Measurements from ENCODE around the gene MGAT3.

Gene MGAT3

DNA sequence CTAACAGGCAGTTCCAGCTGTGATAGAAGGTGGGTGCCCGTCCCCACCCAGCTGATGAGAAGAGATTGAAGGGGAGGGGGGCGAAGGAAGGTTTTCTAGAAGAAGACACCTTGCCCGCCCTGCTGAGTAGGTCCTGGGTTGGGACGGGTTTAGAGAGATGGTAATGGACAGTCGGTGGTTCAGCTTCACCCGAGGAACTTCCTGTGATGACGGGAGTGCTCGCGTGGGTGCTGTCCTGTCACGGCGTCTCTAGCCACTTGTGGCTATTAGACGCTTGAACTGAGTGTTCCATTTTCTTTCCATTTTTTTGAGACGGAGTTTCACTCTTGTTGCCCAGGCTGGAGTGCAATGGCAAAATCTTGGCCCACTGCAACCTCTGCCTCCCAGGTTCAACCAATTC is 27.6 kb upstream of the MGAT3 start:
- DNase-seq, result no peak

DNA sequence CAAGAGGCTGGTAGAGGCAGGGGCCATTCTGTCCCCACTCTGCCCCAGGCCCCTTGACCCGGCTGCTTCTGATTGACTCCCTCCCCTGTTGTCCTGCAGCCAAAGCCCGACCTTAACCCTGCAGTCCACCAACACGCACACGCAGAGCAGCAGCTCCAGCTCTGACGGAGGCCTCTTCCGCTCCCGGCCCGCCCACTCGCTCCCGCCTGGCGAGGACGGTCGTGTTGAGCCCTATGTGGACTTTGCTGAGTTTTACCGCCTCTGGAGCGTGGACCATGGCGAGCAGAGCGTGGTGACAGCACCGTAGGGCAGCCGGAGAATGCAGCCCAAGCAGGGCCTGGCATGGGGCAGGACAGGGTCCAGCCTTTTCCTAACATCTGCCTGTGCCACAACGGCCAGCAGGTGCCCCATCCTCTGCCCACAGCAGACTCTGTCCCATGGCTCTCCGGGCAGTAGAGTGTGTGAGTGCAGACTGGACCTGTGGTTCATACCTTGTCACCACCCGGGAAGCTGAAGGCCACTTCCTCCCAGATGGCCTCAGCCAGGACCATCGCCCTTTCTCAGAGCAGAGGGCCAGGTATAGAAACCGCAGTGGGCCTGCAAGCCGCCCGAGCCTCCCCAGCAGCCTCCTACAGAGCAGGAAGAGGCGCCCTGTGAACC is 26.8 kb upstream of the MGAT3 start:
- DNase-seq, result no peak

DNA sequence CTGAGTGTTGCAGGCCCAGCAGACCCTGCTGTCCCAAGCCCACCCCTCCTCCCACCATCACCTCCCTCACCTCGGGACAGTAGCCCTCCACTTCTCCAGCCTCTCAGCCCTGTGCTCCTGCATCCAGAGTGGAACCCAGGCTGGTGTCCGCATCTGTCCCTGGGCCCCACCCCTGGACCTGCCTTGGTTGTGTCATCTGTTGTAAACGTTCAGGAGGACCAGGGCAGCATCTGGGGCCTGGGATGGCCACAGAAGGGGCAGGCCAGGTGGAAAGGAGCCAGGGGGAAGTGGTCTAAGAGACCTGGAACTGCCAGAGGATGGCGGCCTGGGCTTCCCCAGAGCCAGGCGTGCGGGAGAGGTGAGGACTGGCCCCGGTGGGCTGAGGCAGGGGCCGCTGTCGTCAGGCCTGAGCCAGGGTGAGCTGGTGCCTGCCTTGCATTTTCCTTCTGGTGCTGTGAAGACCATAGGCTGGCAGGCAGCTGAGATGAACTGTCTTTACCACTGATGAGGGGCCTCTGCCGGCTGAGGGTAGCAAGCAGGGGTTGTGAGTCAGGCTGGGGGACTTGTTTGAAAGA is 26.1 kb upstream of the MGAT3 start:
- no peak for DNase-seq

DNA sequence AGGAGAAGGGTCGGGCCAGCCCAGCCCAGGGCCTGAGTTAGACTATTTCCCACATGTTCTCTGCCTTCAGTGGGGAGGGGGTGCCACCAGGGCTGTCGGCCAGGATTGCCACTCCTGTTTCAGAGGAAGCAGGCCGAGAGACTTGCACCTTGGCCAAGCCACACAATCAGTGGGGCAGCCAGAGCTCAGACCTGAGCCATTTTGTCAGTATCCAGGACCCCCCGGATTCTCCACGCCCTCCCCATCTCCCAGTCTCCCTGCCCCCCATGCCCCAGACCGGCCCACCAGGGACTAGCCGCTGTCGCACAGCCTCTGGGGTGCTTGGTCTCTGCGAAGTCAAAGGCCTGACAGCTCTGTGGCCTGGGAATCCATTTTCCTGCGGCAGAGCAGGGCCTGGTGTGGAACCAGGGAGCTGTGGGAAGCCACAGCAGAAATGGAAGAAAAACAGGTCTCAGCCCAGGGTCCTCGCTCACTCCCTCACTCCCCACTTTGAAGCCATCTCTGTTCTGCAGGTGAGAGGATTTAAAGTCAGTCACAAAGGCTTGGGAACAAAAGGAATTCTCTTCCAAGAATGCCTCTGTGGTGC is 25.5 kb upstream of the MGAT3 start:
- no peak for DNase-seq

DNA sequence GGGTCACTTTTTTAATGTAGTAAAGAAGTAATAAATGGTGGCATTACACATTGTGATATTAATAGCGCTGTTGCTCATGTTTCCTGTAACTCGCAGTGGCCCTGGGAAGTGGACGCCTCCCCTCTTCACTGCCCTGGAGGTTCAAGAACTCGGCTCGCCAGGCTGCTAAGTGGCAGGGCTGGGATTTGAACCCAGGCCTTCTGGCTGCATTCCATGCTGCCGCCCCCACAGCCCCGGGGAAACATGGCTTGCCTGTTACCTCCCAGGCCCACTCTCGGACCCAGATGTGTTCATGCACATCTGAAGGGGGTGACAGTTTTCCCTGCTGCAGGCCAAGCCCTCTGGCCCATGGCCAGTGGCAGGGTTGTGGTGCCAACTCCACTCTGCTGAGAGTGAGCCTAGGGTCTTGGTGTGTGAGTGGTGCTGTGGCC is 25.0 kb upstream of the MGAT3 start:
- DNase-seq, result no peak

DNA sequence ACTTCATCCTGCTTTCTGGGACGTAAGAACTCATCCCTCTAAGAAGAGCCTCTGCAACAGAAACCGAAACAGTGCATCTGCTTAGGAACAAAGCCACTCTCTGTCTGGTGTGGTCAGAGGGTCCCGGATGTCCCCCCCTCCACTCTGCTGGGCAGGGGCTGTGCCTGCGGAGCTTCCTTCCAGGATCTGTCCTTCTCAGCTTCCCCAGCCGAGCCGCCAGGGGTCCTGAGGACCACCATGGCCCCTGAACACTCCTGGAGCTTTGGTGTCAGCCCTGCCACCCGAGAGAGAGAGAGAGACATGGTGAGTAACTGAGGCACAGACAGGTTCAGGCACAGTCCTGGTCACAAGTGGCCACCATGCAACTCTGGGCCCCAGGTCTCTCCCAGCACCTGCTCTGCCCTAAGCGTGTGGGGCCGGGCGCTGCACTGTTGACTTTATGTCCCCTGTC is 24.4 kb upstream of the MGAT3 start:
- no peak for DNase-seq

DNA sequence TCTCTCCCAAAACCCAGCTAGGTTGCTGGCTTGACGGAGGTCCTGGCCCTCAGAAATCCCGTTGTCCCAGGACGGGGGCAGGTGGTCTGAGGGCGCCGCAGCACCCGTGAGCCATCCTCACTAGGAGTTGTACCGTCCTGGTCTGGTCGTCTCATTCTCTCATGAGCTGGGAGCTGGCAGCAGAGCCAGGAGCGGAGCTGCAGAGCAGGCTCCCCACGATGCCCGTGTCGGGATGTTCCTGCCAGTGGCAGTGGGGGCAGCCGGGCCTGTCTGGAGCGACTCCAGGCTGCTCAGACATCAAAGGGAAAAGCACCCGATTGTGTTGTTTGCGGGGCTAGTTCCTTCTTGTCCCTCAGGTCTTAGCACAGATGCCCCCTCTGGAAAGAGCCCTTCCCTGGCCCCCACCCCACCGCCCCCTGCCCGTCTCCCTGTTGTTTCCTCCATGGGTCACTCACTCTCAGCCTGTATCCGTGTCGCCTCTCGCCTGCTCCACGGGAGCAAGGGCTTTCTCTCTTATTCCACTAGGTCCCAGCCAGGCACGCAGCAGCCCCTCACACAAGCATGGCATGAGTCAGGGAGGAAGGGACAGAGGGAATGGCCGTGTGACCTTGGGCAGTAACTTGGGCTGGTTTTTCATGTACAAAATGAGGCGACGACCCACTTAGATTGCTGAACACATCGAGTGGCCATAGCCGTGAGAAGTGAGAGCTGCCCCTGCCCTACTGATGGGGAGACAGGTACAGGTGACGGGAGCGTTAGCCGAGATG is 23.2 kb upstream of the MGAT3 start:
- no peak for DNase-seq

DNA sequence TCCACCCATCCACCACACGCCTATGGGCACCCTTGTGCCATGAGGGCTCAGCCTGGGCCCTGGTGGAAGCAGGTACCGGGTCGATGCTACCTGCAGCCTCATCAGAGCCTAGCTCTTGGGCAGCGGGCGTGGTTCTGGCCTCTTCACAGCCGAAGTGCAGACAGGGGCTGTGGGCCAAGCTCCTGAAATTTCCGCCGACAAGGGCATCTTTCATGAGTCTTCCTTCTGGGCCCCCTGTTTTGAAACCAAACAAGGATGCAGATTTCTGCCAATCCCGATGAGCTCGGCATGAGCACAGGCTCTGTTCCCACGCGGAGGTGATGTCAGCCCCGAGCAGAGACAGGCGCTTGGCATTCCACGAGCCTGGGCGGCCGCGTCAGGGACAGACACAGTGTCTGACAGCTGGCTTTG is 22.6 kb upstream of the MGAT3 start:
- no peak for DNase-seq

DNA sequence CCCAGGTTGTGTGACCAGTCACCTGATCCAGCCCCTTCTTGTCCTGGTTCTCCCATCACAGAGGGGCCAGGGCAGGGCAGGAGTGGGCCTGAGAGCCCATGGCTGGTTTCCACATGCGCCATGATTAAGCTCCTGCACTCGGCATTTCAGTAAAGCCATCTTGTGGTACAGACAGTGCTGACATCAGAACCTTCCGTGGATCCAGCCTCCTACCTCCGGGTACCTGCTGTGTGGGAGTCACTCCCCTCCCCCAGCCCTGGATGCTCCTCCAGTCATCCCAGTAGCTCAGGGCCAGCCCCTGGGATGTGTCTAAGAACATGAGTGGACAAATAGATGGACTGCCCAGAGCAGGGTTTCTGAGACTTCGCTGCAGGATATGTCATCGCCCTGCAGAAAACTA is 22.1 kb upstream of the MGAT3 start:
- DNase-seq, result no peak

DNA sequence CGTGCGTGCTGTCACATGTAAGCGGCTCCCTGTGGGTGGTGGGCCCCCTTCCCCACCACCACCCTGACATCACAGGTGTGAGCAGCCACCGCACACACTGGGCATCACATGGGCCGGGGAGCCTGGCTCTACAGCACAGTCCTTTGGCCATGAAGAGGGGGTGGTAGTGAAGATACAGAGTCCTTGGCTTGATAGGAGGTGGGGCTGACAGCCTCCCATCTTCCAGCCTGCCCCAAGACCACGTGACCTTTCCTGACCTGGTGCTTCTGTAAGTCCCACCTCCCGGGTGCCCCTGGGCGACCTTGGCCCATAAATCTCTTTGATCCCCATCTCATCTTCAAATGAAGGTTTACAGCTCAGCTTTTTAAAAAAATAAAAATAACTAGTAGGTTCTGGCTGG is 21.2 kb upstream of the MGAT3 start:
- DNase-seq, result no peak

DNA sequence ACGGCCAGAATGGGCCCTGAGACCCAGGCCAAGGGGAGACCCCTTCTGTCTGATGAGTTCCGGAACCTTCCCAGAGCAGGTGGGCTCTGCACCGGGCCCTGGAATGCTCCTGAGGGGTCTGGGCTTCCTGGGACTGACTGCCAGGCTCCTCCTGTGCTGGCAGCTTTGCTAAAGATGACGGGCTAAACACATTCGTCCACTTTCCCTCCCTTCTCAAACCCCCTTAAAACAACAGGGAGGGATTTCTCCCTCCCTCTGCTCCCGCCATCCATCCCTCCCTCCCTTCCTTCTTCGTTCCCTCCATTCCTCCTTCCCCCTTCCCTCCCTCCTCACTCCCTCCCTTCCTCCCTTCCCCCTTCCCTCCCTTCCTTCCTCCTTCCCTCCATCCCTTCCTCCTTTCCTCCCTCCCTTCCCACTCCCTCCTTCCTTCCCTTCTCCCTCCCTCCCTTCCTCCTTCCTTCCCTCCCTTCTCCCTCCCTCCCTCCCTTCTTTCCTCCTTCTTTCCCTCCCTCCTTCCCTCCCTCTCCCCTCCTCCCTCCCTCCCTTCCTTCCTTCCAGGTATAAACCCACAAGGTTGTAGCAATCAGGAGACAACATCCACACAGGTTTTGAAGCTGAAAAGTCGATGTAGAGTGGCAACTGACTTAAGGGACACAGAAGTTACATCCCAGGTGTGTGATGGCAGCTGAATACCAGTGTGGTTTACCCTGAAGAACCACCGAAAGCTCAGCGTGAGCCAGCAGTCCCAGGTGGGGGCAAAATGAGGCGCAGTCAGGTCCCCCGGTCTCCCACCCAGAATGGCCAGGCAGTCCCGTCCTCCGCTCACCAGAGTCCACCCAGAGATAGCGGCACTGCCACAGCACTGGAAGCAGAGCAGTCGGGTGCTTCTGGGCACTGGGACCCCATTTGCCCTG is 18.8 kb upstream of the MGAT3 start:
- DNase-seq, result no peak

DNA sequence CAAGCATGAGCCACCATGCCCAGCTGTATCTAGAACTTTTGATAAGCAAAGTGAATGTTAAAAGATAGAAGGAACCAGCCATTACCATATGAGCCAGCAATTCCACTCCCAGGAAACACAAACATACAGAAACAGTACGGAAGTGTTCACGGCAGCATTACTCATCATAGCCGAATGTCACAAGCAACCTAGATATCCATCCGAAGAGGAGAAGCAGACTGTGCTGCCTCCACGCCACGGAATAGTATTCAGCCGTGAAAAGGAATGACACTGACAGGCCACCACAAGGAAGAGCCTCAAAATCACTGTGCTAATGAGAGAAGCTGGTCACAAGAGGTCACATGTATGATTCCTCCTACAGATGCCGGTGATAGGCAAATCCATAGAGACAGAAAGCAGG is 17.6 kb upstream of the MGAT3 start:
- no peak for DNase-seq

DNA sequence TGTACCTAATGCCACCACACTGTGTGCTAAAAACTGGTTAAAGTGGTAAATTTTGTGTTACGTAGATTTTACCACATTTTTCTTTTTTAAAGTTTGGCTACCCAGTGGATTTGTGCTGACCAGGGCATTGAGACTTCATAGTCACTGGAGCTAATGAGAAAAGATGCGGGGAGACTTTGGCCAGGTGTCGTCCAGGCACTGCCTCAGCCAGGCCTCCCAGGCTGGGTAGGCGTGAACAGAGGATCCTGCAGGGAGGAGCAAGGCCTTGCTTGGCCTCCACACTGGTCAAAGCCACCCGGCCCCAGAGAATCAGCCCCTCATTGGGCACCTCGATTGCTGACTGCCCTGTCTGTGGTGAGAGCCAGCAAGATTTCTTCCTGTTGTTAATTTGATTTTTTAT is 13.4 kb upstream of the MGAT3 start:
- no peak for DNase-seq

DNA sequence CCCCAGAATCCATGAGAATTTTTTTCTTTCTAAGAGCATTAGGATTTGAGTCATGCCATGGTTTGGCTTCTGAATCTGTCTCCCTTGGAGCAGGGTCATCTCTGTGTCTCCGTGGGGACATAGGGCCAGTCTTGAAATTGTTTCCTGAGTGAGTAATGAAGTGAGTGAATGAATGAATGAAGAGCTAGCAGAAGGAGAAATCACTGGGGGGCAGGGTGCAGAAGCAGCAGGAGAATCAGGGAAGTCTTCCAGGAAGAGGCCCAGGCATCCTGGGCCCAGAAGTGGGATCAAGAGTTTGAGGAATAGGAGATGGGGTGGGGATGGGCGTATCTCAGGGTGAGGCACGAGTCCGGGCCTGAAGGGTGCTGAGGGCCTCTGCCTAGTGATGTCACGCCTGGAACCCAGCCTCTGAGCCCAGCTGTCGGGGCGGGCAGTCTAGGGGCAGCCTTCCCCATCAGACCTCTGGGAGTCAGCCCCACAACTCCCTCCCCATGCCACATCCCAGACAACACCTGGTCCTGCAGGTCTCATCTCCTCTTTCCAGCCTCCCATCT is 12.5 kb upstream of the MGAT3 start:
- no peak for DNase-seq

DNA sequence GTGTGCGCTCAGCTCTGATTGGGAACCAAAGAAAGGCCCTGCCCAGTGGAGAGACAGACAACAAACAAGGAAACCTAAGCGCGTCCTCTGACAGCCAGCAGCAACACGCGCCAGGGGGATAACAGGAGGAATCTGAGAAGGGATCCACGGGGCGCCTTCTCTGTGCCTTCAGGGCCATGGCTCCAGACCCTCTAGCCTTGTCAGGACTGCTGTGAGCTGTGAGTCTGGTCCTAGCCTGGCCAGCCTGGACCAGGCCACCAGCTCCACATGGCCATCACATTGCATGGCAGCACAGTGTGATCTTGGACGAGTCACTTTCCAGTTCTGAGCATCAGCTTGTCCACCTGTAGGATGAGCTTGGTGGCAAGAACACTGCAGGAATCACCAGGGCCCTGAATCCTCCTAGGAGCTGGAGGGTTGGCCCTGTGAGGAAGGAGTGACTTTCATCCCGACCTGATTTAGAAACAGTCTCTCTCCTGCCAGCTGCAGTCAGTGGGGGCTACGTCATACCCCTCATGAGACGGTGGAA is 11.8 kb upstream of the MGAT3 start:
- no peak for DNase-seq

DNA sequence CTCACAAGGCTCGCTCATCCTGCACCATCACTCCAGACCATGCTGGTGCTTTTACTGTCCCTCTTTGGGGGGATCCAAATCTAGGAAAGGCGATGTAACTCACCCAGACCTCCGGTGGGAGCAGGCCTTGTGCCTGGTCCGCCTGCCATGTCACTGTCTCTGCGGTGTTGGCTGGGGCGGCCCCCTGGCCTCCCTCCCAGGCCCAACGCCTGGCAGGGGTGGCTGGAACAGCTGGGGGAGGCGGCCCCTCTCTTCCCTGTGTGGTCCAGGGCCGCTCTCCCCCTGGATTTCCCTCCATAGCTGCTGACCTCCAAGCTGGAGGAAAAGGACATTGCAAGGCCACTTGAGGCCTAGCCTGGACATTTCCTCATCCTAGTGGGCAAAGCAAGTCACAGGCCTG is 11.1 kb upstream of the MGAT3 start:
- DNase-seq, result no peak

DNA sequence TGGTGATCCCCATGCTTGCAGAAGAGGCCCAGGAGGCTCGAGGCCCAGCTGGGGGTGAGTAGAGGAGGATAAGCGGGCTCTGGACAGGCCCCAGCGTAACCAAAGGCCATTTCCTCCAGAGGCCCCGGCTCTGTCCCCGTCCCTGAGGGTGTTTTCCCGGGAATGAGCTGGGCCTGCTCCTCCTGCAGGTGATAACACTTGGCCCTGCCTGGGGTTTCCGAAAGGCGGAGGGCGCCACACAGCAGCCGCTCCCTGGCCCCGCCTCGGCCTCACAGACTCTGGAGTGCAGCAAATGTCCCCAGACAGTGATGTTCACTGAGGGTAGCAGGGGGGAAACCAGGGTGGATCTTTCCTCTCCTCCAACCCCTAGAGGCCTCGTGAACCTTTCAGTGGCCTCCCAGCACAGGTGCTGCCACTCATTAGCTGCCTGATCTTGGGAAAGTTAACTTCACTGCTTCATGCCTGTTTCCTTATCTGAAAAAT is 10.5 kb upstream of the MGAT3 start:
- DNase-seq, result no peak

DNA sequence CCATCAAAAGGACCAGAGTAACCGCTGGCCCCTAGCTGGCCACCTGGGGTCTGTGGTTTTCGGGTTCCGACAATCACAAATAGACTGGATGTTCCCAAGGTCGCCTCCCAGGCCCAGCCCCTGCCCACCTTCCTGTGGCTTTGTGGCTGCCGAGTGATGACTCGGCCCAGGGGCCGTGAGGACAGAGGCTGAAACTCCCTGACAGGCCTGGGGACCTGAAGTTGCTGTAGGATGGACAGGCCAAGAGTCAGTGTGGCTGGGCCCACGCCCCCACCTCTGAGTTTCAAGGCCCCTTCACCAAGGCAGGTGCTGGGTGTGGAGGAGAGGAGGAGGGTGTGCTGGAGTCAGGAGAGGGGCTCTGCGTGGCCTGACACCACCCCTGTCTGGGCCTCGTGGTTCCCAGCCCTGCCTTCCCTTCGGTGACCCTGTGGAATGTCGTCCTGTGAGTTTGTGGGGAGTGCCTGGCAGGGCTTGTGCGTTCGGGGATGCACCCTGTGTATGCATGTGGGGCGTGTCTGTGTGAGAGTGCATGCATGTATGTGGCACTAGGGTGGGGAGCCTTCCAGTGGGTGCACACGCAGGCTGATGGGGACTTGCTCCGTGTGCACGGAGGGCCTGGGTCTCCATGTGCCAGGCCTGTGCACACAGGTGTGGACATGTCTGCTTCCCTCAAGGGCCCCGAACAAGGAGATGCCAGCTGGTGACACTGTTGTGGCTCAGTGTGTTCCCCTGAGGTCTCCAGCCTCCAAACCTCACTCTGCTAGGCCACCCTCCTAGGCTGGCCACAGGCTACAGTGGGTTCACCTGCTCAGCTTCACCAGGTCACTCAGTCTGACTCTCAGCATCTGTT is 8.4 kb upstream of the MGAT3 start:
- DNase-seq, result no peak

DNA sequence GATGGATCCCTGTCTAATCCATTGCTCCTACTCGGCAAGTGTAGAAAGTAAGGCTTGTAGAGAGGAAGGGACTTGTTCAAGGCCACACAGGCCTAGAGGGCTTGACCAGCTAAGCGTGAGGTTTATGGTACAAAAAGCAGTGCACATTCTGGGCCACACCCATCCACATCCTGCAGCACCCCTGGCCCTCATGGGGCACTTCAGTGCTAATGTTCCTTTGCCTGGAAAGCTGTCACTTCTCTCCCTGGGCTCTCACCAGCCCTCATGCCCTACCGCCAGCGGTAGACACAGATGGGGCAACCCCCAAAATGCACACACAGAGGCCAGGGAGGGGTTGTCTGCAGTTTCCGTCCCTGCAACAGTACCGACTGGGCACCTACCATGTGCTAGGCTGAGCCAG is 7.1 kb upstream of the MGAT3 start:
- no peak for DNase-seq

DNA sequence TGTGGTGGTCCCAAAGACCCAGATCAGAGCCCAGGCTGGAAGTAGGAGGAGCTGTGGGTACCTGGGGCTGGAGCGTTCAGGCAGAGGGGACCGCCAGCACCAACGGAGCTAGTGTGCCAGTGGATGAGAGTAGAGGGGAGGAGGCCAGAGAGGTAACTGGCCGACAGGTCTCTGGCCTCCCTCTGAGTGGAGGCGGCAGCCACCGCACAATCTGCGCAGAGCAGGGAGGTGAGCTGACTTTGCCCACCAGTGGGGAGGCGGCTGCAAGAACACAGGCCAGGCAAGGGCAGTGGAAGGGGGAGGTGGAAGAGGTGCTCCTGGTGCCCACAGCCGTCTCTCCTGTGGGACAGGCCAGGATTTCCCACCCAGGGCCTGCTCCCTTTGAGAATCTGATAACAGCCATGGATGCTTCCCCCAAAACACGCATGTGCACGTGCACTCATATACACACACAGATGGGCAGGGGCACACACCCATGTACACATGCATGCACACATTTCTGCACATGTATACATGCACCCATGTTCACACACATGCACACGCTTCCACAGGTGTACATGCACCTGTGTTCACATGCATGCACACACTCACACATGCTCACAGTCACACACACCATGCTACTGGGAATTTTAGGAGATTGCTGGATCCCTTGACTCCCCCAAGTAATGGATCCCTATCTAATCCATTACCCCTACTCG is 6.4 kb upstream of the MGAT3 start:
- no peak for DNase-seq

DNA sequence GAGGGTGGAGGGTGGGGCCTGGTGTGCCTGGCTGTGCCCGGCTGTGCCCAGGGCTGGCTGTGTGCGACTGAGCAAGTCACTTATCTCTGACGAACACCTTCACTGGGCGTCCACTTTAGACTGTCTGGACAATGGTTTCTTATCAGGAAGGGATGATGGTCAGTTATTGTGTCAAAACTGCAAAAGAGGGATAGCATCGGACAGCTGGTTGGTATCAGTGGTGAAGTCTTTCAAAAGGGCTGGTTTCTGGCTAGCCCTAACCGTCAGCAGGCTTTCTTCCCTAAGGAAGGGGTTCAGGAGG is 4.1 kb upstream of the MGAT3 start:
- DNase-seq, result no peak

All from kidney glomerular epithelial cell (primary cell).